Endothelial cell of hepatic sinusoid (primary cell): ENCODE data around the gene CEP104.

Experiments used
- in situ Hi-C: cut with HindIII; loops from 2 replicates; pipeline ENCODE4 v1.10.0; 2017; ENCODE audit warnings: low sequenced_read_pairs

Gene CEP104

DNA sequence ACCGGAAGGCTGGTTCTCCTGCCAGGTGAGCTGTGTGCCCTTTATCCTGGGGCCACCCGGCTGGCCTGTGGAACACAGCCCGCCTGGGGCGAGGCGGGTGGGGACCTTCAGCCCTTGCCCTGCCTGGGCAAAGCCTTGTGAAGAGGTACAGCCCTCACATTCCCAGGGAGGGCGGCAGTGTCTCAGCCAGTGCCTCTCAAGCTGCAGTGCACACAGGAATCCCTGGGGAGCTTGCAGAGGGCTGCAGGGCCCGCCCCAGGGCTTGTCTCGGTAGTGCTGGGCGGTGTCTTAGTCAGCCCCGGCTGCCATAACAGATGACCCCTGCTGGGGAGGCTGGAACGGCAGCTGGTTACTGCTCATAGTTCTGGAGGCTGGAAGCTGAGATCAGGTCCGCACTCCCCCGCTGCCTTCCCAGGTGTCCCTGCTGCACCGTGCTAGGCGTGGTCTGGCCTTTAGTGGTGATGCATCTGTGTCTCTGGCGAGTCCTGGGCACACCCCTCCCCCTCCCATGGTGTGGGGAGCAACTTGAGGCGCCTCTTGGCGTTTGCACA lies 12.8 kb upstream of the CEP104 start:
- in situ Hi-C loops, result no loop called here

- in situ Hi-C loops, result no loop called here
Observed at GRCh38 chr1:3868464-3869006, 11.5 kb upstream of the CEP104 start.

DNA sequence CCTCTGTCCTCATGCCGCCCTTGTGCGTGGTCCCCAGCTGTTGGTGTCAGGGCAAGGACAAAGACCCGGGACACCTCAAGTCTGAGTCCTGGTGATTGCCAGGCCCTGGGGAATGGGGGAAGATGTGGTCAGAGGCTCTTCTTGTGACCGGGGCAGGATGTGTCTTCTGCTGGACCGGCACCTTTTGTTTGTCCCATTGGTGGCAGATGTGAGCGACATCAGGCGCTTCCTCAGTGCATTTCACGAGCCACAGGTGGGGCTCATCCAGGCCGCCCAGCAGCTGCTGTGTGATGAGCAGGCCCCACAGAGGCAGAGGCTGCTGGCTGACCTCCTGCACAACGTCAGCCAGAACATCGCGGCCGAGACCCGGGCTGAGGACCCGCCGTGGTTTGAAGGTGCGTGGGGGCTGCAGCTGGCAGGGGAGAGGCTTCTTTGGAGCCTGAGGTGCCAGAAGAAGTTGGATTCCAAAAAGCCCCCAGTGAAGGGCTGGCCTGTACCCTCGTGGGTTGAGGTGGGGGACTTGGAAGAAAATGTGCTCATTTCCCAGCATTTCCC lies 8.7 kb upstream of the CEP104 start:
- in situ Hi-C loops, result no loop called here

- in situ Hi-C loops, result no loop called here
Observed at GRCh38 chr1:3864884-3865283, 7.9 kb upstream of the CEP104 start.

GRCh38 chr1:3863231-3863935 lies 6.4 kb upstream of the CEP104 start:
- in situ Hi-C loops, result no loop called here

GRCh38 chr1:3858231-3858981 lies 1.4 kb upstream of the CEP104 start:
- in situ Hi-C loops, result no loop called here

DNA sequence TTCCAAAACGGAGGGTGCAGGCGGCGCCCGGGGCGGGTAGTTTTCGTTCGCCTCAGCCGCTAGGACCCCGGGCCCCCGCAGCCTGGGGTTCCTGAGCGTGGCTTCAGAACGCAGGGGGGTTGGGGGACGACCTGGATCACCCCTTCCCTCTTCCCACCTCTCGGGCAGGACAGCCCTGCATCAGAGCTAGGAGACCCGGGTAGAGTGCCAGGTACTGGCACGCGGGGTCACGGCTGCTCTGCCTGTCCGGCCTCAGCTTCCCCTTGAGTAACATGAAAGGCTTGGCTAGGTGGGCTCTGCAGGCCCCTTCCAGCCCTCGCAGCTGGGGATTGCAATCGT lies 749 bp upstream of the CEP104 start:
- in situ Hi-C loops, result no loop called here

DNA sequence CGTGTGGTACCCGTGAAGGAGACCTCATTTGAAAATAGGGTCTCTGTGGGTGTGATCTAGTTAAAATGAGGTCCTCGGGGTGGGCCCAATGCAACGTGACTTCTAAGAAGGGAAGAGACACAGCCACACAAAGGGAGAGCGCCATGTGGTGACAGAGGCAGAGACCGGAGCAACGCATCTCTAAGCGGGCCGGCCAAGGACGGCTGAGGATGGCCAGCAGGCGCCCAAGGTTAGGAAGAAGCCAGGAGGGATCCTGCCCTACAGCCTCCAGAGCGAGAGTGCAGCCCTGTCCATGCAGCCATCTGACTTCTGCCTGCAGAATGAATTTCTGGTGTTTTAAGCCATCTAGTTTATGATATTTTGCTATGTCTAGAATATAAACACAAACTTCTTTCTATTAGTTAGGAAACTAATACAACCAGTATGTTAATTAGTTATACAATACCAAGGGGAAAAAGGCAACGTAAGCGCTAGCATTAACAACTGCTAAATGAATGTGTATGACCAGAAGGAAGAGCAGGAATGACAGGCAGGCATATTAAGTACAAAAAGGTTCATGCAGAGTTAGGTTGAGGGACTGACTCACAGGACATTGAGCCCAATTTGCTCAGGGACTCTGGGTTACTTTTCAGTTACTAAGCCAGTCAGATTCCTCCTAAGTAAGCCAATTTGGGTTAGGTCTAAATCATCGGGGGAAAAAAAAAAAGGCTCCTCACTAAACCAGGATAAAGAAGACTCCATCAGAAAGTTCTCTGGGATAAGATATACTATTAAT lies 4.1 kb downstream of the CEP104 start:
- in situ Hi-C loops, result no loop called here

DNA sequence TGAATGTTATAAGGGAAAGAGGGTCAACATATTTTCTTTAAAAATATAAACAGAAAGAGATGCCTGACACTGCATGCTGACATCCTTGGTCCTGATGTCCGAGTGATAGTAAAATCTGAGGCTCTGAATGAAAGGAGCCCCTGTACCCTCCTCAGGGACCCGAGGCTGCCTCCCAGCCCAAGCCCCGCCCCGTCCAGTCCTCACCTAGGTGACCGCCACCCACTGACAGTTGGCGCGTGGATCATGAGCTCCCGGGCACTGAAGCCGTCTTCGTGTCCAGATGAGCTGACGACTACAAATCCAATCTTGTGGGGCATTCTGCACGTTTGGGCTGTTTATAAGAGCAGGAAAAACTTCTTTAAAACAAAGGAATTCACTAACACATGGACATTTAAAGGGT lies 4.9 kb downstream of the CEP104 start:
- in situ Hi-C loops, result no loop called here

GRCh38 chr1:3851292-3851691 lies 5.7 kb downstream of the CEP104 start:
- in situ Hi-C loops, result no loop called here

DNA sequence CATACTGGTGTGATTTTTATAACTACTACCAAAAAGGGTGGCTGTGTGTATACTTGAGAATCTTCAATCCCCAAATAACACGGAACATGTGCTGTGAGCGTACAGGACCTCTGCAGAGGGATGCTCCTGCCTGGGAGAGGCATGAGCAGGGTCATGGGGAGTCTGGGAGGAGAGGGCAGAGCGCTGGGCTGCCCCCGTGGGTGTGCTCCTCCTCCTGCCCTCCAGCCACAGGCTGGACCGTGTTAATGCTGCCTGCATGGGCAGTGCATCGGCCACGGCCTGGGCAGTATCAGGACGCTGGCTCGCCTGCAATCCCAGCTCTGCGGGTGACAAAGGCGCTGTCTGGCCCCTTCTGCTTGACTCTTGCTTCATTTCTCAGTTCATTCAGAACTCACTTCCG lies 6.2 kb downstream of the CEP104 start:
- in situ Hi-C loops, result no loop called here

GRCh38 chr1:3847081-3847480 lies 9.9 kb downstream of the CEP104 start:
- in situ Hi-C loops, result no loop called here

DNA sequence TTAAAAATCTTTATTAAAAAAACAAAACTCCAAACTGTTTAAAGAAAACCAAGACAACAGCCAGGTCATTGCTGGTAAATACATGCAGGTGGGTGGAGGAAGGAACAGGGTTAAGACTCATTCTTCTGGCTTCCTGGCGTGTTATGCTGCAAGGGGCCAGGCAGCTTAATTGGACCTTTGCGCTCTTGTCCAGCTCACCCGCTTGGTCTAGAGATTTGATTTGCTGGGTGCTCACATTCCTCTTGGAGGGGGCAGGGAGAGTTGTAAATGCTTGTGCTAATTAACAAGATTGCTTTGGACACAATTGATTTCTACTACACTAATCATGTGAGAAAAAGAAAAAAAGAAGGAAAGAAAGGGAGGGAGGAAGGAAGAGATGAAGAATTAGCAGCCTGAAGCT lies 10.5 kb downstream of the CEP104 start:
- in situ Hi-C loops, result no loop called here

DNA sequence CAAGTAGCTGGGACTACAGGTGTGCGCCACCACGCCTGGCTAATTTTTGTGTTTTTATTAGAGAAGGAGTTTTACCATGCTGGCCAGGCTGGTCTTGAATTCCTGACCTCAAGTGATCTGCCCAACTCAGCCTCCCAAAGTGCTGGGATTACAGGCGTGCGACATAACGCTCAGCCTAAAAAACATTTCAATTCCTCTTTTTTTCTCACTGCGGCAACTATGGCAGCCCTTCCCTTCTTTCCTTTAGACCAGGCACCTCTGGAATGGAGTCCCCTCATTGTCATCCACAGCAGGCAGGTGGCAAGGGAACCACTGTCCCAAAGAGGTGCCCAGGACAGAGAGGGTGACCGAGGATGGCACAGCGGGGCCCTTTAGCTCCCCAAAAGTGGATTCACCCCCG lies 14.1 kb downstream of the CEP104 start:
- in situ Hi-C loops, result no loop called here

DNA sequence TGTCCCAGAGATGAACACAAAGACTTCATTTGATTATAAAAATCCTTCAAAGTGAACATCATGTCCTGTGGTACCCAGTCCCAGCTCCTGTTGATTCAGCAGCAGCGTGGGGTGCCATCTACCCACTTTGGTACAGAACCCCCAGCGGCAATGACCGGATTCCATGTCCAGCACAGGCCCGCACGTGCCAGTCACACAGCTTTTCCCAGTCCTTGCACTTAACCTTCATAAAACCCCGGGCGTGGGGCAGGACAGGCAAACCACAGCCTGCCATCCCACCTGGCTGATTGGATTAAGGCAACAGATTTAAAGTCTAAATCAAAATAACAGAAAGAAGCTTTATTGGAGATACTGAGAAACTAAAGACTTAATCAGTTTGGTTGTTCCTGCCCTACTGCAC lies 15.5 kb downstream of the CEP104 start:
- in situ Hi-C loops, result no loop called here

DNA sequence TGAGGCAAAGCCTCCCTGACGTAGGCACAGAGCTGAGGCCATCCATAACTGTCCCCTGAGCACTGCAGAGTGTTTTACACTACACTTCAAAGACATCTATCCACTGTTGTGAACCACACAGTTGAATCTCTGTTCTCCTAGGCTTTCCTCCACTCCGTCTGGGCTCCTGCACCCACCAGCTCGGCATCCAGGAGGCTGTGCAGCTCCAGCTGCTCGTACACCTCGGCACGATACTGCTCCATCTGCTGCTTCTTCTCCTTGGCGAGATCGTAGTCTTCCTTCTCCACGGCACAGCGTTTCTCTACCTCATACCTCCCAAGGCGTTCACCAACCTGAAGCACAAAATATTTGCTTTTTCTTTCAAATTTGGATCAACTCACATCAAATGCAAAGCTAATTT lies 18.2 kb downstream of the CEP104 start:
- in situ Hi-C loops, result no loop called here

DNA sequence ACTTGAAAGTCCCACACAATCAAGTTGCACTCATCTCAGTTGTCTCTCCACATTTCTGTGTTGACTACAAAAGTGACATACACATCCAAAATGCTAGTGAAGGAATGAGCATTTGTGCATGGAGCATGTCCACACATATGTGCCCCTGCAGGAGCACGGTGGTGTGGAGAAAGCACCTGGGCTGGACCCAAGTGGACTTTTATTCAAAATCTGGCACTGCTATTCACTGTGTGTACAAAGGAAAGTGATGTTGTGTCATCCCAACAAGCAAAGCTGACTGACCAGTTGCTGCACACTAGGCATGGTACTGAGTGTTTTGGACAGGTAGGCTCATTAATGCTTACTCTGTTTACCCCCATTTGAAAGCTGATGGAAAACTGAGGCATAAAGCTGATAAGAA lies 19.3 kb downstream of the CEP104 start:
- in situ Hi-C loops, result no loop called here

- in situ Hi-C loops, result no loop called here
Observed at GRCh38 chr1:3837200-3837599, 19.8 kb downstream of the CEP104 start.

DNA sequence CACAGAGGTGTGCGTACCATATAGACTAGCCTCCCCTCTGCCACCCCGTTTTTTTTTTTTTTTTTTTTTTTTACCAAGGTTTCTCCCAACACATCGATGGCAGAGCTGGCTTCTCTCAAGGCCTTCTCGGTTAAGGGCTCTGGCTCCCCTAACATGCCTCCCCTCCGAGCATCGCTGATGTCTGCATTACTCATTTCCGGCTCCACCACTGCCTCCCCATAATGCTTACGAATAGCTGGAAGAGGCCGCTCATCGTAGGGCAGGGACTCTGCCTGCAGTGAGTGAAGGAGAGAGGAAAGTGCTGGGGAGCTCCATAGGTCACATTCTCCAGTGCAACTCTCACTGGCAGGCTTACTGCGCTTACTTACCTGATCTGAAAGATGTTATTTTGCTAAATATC lies 20.6 kb downstream of the CEP104 start:
- in situ Hi-C loops, result no loop called here

DNA sequence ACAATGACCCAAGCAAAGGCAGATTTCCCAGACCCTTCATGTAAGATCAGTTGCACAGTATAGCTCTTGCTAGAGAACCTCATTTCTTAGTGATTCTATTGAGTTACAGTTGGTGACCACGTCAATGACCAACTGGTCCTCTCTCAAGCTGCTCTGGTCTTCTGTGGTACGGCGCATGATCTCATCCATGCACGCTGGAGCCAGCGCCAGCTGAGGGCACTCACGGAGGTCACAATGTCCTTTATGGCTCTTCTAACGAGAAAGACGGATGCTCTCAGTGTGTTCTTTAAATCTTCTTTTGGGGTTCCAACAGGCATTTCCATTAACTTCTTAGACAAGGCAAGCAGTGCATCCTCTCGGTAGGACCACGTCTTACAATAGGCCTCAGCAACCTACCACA lies 22.3 kb downstream of the CEP104 start:
- in situ Hi-C loops, result no loop called here

DNA sequence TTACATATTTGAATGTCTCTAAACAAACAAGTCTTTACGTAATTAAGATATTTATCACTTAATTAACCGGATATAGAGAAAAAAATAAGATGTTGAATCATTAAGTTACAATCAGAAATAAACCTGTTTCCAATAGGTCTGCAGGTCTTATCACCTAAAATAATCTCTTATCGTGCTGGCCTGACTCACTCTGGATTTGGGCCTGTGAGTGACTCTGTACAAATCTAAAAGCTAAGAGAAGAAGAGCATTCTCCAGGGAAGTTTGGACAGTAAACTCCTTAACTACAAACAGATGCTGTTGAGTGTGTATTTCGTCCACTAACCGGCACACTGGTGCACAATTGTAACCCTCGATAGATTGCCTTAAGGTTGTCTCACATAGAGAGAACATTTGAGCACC lies 25.3 kb downstream of the CEP104 start:
- in situ Hi-C loops, result no loop called here
